Measurements from ENCODE around the gene FCER2.

DNA sequence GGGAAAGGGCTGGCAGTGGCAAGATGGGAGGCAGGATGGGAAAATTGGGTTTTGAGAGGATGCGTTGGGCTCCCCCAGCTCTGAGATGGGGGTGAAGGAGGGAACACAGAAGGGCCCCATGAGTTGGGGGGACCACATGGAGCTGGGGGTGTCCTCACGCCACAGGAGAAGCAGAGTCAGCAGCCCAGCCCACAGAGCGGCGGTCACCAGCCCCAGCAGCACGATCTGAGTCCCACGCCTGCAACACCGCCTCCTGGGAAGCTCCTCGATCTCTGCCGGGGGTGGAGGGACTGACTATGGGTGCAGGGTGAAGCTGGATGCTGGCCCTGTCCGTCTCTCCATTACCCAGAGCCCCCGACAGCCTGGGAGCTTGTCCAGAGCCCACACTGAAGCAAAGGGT, 3.3 kb downstream of the FCER2 start:
- no peak for TF ChIP-seq EZH2 (IDR thresholded peaks at IDR 0.05; ENCODE audit: borderline replicate concordance, low read depth, low read length, poor library complexity, severe bottlenecking)
- TF ChIP-seq, protein P1, sequence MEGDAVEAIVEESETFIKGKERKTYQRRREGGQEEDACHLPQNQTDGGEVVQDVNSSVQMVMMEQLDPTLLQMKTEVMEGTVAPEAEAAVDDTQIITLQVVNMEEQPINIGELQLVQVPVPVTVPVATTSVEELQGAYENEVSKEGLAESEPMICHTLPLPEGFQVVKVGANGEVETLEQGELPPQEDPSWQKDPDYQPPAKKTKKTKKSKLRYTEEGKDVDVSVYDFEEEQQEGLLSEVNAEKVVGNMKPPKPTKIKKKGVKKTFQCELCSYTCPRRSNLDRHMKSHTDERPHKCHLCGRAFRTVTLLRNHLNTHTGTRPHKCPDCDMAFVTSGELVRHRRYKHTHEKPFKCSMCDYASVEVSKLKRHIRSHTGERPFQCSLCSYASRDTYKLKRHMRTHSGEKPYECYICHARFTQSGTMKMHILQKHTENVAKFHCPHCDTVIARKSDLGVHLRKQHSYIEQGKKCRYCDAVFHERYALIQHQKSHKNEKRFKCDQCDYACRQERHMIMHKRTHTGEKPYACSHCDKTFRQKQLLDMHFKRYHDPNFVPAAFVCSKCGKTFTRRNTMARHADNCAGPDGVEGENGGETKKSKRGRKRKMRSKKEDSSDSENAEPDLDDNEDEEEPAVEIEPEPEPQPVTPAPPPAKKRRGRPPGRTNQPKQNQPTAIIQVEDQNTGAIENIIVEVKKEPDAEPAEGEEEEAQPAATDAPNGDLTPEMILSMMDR (conservative IDR thresholded peaks at IDR 0.05; ENCODE audit: low read depth, low read length): no peak
